HG02759 (cell line): ENCODE data around the gene DPF1.

Experiments
- ATAC-seq: cut with Tn5 transposase; IDR thresholded peaks from one replicate; pipeline ENCODE4 v1.9.1; 2021; ENCODE audit warnings: mild to moderate bottlenecking, moderate library complexity; ENCODE audit not compliant: unreplicated experiment

Gene DPF1

GRCh38 chr19:38168637-38169036 lies 55.4 kb downstream of the DPF1 start:
- ATAC-seq: no peak

GRCh38 chr19:38165335-38165734 lies 58.7 kb downstream of the DPF1 start:
- no peak for ATAC-seq

GRCh38 chr19:38164526-38164925 lies 59.5 kb downstream of the DPF1 start:
- no peak for ATAC-seq

GRCh38 chr19:38163419-38164290 lies 60.4 kb downstream of the DPF1 start:
- ATAC-seq: no peak

GRCh38 chr19:38162632-38163031 lies 61.4 kb downstream of the DPF1 start:
- no peak for ATAC-seq

GRCh38 chr19:38162094-38162493 lies 61.9 kb downstream of the DPF1 start:
- no peak for ATAC-seq
